Measurements from ENCODE around the gene PPP1R13L.

DNA sequence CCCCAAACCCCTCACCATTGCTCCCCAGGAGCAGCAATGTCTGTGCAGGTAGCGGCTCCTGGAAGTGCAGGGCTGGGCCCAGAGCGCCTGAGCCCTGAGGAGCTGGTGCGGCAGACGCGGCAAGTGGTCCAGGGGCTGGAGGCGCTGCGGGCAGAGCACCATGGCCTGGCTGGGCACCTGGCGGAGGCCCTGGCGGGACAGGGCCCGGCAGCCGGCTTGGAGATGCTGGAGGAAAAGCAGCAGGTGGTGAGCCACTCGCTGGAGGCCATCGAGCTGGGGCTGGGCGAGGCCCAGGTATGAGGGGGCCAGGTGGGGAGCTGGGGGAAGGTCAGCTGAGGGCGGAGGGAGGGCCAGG, 59.4 kb downstream of the PPP1R13L start:
- TF ChIP-seq, protein P1, sequence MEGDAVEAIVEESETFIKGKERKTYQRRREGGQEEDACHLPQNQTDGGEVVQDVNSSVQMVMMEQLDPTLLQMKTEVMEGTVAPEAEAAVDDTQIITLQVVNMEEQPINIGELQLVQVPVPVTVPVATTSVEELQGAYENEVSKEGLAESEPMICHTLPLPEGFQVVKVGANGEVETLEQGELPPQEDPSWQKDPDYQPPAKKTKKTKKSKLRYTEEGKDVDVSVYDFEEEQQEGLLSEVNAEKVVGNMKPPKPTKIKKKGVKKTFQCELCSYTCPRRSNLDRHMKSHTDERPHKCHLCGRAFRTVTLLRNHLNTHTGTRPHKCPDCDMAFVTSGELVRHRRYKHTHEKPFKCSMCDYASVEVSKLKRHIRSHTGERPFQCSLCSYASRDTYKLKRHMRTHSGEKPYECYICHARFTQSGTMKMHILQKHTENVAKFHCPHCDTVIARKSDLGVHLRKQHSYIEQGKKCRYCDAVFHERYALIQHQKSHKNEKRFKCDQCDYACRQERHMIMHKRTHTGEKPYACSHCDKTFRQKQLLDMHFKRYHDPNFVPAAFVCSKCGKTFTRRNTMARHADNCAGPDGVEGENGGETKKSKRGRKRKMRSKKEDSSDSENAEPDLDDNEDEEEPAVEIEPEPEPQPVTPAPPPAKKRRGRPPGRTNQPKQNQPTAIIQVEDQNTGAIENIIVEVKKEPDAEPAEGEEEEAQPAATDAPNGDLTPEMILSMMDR (IDR thresholded peaks at IDR 0.05; ENCODE audit: low read length), result no peak
- TF ChIP-seq EZH2 (IDR thresholded peaks at IDR 0.05; ENCODE audit: borderline replicate concordance, low read length), result no peak
